Hepatocyte (in vitro differentiated cells): Measurements from ENCODE around the gene KRT38. TPM values are rescaled to one million over a fixed set of nuclear protein-coding genes. Genes with fewer than 3 reads are reported as not detected.

Experiments
- DNase-seq: peaks from one replicate; pipeline ENCODE4 v3.0.0-alpha.2; 2016; ENCODE audit warnings: low spot score
- H2AFZ ChIP-seq: fragments of 200-600 bp; sonication (generic); 2 replicates; pipeline ENCODE4 v1.6.0; 2016; ENCODE audit warnings: antibody characterized with exemption, mild to moderate bottlenecking
- H3K27ac ChIP-seq: fragments of 200-600 bp; sonication (generic); 2 replicates; pipeline ENCODE4 v1.5.1; 2016; ENCODE audit warnings: mild to moderate bottlenecking
- H3K27me3 ChIP-seq: fragments of 200-600 bp; sonication (generic); 2 replicates; pipeline ENCODE4 v1.6.1; 2016
- H3K36me3 ChIP-seq: fragments of 200-600 bp; sonication (generic); replicated peaks from 2 replicates; pipeline ENCODE4 v1.5.1; 2016; ENCODE audit warnings: low read depth; ENCODE audit not compliant: insufficient read depth
- H3K4me1 ChIP-seq: fragments of 200-600 bp; sonication (generic); 2 replicates; pipeline ENCODE4 v1.5.1; 2016; ENCODE audit warnings: mild to moderate bottlenecking, moderate library complexity; ENCODE audit not compliant: insufficient read depth
- H3K4me2 ChIP-seq: fragments of 200-600 bp; sonication (generic); 2 replicates; pipeline ENCODE4 v1.6.0; 2016
- H3K4me3 ChIP-seq: fragments of 200-600 bp; sonication (generic); 2 replicates; pipeline ENCODE4 v1.5.1; 2016; ENCODE audit warnings: mild to moderate bottlenecking
- H3K79me2 ChIP-seq: fragments of 200-600 bp; sonication (generic); 2 replicates; pipeline ENCODE4 v1.6.0; 2017; ENCODE audit warnings: mild to moderate bottlenecking
- H3K9me2 ChIP-seq: fragments of 200-600 bp; sonication (generic); replicated peaks from 2 replicates; pipeline ENCODE4 v1.6.0; 2017; ENCODE audit warnings: mild to moderate bottlenecking; ENCODE audit not compliant: insufficient read depth
- H3K9me3 ChIP-seq: fragments of 200-600 bp; sonication (generic); 2 replicates; pipeline ENCODE4 v1.5.1; 2016; ENCODE audit warnings: low read depth, mild to moderate bottlenecking
- H4K20me1 ChIP-seq: fragments of 200-600 bp; sonication (generic); 2 replicates; pipeline ENCODE4 v1.6.0; 2016; ENCODE audit warnings: mild to moderate bottlenecking; ENCODE audit not compliant: insufficient read depth, poor library complexity, severe bottlenecking
- EZH2 ChIP-seq: fragments of 200-600 bp; sonication (generic); IDR thresholded peaks from 2 replicates; pipeline ENCODE4 v1.6.1; 2016; ENCODE audit warnings: antibody characterized with exemption, mild to moderate bottlenecking, borderline replicate concordance
- EZH2phosphoT487 ChIP-seq: fragments of 200-600 bp; sonication (generic); IDR thresholded peaks from one replicate; pipeline ENCODE4 v1.6.1; 2018; ENCODE audit warnings: antibody characterized with exemption, mild to moderate bottlenecking, low read depth, moderate library complexity; ENCODE audit not compliant: unreplicated experiment, severe bottlenecking
- WGBS: methylation state at CpG from one replicate; pipeline ENCODE4 v1.1.6; 2016; ENCODE audit warnings: low lambda C conversion rate; ENCODE audit errors: missing lambda C conversion rate; 5-methylcytosine and 5-hydroxymethylcytosine counted together
- polyA plus RNA-seq: library from polyadenylated mRNA; unstranded; fragments of >200 nt; fragmentation: Nextera tagmentation; extraction: Ambion mirVana; gene quantifications from 2 replicates; pipeline ENCODE4 v1.2.1, GENCODE V29; 2016
- total RNA-seq: library from RNA; depleted of rRNA; stranded (reverse); fragments of >200 nt; gene quantifications from 2 replicates; pipeline ENCODE4 v1.2.3, GENCODE V29; 2014
- TF ChIP-seq, protein P1 (sequence below): fragments of 200-600 bp; sonication (generic); IDR thresholded peaks from 2 replicates; pipeline ENCODE4 v1.5.1; 2016; ENCODE audit warnings: antibody characterized with exemption, mild to moderate bottlenecking; ENCODE audit not compliant: poor library complexity

Gene KRT38
- total and polyA plus RNA-seq, 2 experiments from 2014 or later, result not detected

DNA sequence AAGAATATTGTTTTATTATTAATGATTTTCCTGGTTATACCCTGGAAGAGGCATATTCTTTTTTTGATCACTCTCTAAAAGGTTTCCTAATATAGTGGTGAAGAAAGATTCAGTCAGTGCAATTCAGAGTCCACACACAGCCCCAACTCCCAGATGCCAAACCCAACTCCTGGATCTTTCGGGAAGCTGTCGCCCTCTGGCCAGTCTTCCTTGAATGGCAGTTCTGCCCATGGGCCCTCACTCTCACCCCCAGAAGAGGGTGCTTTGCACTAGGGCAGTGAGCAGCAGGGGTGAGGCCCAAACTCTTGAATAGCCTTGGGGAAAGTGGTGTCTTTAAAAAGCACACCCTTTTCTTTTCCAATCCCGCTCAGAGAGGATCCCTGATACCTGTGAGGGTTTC is 15.4 kb upstream of the KRT38 start:
- Histone ChIP-seq H2AFZ (no peak overlapping the region), H3K9me2 (no peaks in the 10 kb centered on the region), H3K79me2 (no peaks in the 10 kb centered on the region), H4K20me1 (no peaks in the 10 kb centered on the region), H3K27me3 (no peaks in the 10 kb centered on the region), H3K27ac (no peak overlapping the region), H3K4me3 (no peak overlapping the region), H3K4me1 (no peaks in the 10 kb centered on the region), H3K9me3 (no peaks in the 10 kb centered on the region), H3K36me3 (no peaks in the 10 kb centered on the region), H3K4me2 (no peak overlapping the region)
- 69% methylated on average over 3 of the region's 3 CpGs for WGBS
- TF ChIP-seq EZH2, result no peak
- no peak for TF ChIP-seq EZH2phosphoT487
- no peak for DNase-seq

DNA sequence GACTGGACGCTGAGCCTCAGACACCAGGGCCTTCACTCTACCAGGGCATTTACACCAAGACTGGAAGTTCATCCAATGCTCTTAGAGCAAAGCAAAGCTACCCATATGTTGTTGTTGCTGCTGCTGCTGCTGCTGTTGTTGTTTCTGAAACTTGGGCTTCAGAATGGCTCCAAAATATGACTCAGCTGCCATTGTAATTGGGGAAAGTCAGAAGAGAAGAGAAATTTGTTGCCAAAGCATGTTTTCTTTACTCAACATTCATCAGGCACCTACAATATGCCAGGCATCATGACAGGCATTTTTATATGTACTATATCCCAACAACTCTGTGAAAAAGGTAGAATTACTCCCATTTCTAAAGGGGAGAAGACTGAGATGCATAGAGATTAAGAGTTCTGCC is 14.5 kb upstream of the KRT38 start:
- H3K9me3 ChIP-seq, result no peaks in the 10 kb centered on the region
- no peak overlapping the region for H3K27ac ChIP-seq
- H3K4me3 ChIP-seq, result no peak overlapping the region
- WGBS, result 82% methylated on average over 1 of the region's 1 CpG
- TF ChIP-seq, protein P1, sequence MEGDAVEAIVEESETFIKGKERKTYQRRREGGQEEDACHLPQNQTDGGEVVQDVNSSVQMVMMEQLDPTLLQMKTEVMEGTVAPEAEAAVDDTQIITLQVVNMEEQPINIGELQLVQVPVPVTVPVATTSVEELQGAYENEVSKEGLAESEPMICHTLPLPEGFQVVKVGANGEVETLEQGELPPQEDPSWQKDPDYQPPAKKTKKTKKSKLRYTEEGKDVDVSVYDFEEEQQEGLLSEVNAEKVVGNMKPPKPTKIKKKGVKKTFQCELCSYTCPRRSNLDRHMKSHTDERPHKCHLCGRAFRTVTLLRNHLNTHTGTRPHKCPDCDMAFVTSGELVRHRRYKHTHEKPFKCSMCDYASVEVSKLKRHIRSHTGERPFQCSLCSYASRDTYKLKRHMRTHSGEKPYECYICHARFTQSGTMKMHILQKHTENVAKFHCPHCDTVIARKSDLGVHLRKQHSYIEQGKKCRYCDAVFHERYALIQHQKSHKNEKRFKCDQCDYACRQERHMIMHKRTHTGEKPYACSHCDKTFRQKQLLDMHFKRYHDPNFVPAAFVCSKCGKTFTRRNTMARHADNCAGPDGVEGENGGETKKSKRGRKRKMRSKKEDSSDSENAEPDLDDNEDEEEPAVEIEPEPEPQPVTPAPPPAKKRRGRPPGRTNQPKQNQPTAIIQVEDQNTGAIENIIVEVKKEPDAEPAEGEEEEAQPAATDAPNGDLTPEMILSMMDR, result no peak
- TF ChIP-seq EZH2 (no peak), EZH2phosphoT487 (no peak)
- H2AFZ ChIP-seq, result no peak overlapping the region
- H3K36me3 ChIP-seq, result no peaks in the 10 kb centered on the region
- no peaks in the 10 kb centered on the region for H3K4me1 ChIP-seq
- H4K20me1 ChIP-seq, result no peaks in the 10 kb centered on the region
- no peaks in the 10 kb centered on the region for H3K9me2 ChIP-seq
- no peak for DNase-seq
- H3K4me2 ChIP-seq, result no peak overlapping the region
- H3K27me3 ChIP-seq, result no peaks in the 10 kb centered on the region
- no peaks in the 10 kb centered on the region for H3K79me2 ChIP-seq

DNA sequence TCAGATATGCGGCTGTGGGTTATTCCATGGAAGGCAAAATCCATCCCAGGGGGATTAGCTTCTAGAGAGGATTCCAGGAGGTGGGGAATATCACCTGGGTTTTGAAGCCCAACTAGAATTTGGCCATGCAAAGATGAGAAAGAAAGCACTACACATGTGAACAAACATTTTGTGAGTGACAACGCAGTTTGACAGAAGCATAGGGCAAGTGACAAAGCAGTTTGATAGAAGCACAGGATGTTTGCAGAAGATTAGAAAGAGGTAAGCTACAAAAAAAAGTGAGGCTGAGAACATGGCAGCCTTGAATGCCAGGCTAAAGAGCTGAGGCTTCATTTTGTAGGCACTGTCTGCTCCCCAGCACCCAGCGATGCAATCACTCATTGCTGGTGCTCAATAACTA is 12.3 kb upstream of the KRT38 start:
- H3K27ac ChIP-seq, result no peak overlapping the region
- H3K9me2 ChIP-seq, result no peaks in the 10 kb centered on the region
- H3K27me3 ChIP-seq, result no peaks in the 10 kb centered on the region
- 85% methylated on average over 3 of the region's 3 CpGs for WGBS
- H4K20me1 ChIP-seq, result no peaks in the 10 kb centered on the region
- H3K4me1 ChIP-seq, result no peaks in the 10 kb centered on the region
- no peaks in the 10 kb centered on the region for H3K79me2 ChIP-seq
- no peaks in the 10 kb centered on the region for H3K36me3 ChIP-seq
- H2AFZ ChIP-seq, result no peak overlapping the region
- DNase-seq, result no peak
- no peaks in the 10 kb centered on the region for H3K9me3 ChIP-seq
- no peak overlapping the region for H3K4me3 ChIP-seq
- H3K4me2 ChIP-seq, result no peak overlapping the region
- TF ChIP-seq, protein P1, result no peak

DNA sequence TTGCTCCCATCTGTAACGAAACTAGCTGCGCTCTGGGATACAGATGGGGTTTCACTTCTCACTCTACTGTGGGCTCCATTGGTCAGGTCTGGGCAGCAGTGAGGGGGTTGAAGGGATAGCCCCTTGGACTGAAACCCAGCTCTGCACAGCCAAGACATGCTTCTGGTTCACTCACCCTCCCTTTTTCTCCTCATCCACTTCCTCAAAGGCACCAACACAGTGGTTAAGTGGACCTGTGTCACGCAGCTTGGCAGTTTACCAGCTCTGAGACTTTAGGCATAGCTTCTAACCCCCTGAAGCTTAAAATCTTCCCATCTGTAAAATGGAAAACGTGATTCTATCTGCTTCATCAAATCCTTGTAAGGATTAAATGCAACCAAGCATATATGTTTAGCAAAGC is 11.5 kb upstream of the KRT38 start:
- Histone ChIP-seq H3K79me2 (no peaks in the 10 kb centered on the region), H3K4me3 (no peak overlapping the region), H3K27ac (no peak overlapping the region), H3K36me3 (no peaks in the 10 kb centered on the region), H3K4me1 (no peaks in the 10 kb centered on the region), H3K4me2 (no peak overlapping the region), H3K9me2 (no peaks in the 10 kb centered on the region), H2AFZ (no peak overlapping the region), H3K9me3 (no peaks in the 10 kb centered on the region), H4K20me1 (no peaks in the 10 kb centered on the region), H3K27me3 (no peaks in the 10 kb centered on the region)
- no peak for DNase-seq
- 79% methylated on average over 4 of the region's 4 CpGs for WGBS
- TF ChIP-seq EZH2, result no peak
- no peak for TF ChIP-seq EZH2phosphoT487
- TF ChIP-seq, protein P1, result no peak
